HepG2 (cell line): ENCODE measurements around the gene ETFDH.

Source experiments
- CEBPB ChIP-seq: IDR thresholded peaks from 2 replicates; pipeline ENCODE4 v1.6.1; 2011; ENCODE audit warnings: low read depth, low read length, improper control_type of control experiment, borderline replicate concordance
- CTCF ChIP-seq: sonication (generic); formaldehyde crosslinking; IDR thresholded peaks from 2 replicates; pipeline ENCODE4 v1.5.0; 2020; ENCODE audit warnings: mild to moderate bottlenecking, missing genetic modification reagents, moderate library complexity
- GABPA ChIP-seq, 2 experiments: IDR thresholded peaks; 2 replicates each; pipeline ENCODE4 v1.6.1; 2011 to 2016; ENCODE audit warnings: low read depth in 2 of 2, low read length in 1 of 2, missing biosample characterization in 1 of 2, missing genetic modification characterization in 1 of 2
- MYC ChIP-seq: sonication (generic); formaldehyde crosslinking; IDR thresholded peaks from 2 replicates; pipeline ENCODE4 v1.9.0; 2021; ENCODE audit warnings: missing genetic modification reagents, borderline replicate concordance
- NFAT5 ChIP-seq: sonication (generic); formaldehyde crosslinking; IDR thresholded peaks from 2 replicates; pipeline ENCODE4 v1.4.0; 2020; ENCODE audit warnings: missing genetic modification reagents
- RFX1 ChIP-seq: fragments of 450-650 bp; IDR thresholded peaks from 2 replicates; pipeline ENCODE4 v1.6.1; 2017
- SKIL ChIP-seq: sonication (generic); formaldehyde crosslinking; IDR thresholded peaks from 2 replicates; pipeline ENCODE4 v1.8.0; 2022; ENCODE audit warnings: missing genetic modification reagents, mild to moderate bottlenecking, moderate library complexity, borderline replicate concordance
- TGIF2 ChIP-seq: IDR thresholded peaks from 2 replicates; pipeline ENCODE4 v1.6.1; 2016; ENCODE audit warnings: control low read depth, missing compliant biosample characterization
- WIZ ChIP-seq: sonication (generic); formaldehyde crosslinking; IDR thresholded peaks from 2 replicates; pipeline ENCODE4 v1.5.1; 2020; ENCODE audit warnings: mild to moderate bottlenecking, missing genetic modification reagents

- TF ChIP-seq NFAT5 (no peak; the same call in 1 of the 2 replicates), WIZ (CRISPR knock-in tag) (peak; percentile 46; the same call in 1 of the 2 replicates), CEBPB (no peak), MYC (CRISPR knock-in tag) (peak; percentile 98), SKIL (CRISPR knock-in tag) (no peak), CTCF (CRISPR knock-in tag) (0 out of 2 replicates have a peak, but pooled peaks have one; percentile 9), TGIF2 (CRISPR knock-in tag) (peak; percentile 79), GABPA (IDR thresholded peaks at IDR 0.05; ENCODE audit: low read depth, low read length) (peak; percentile 97), GABPA (CRISPR knock-in tag; IDR thresholded peaks at IDR 0.05; ENCODE audit: low read depth) (peak; percentile 98), RFX1 (no peak)
Observed at GRCh38 chr4:158722917-158723793, 51.1 kb downstream of the ETFDH start, which contains the start of gene PPID.
